HUES6 (cell line): ENCODE results near the gene COL13A1.

Experiments used
- H3K27ac ChIP-seq: 2 replicates; pipeline ENCODE4 v1.7.0; 2013; ENCODE audit warnings: low read depth, mild to moderate bottlenecking, low read length, inconsistent platforms
- H3K27me3 ChIP-seq: 2 replicates; pipeline ENCODE4 v1.6.1; 2013; ENCODE audit warnings: low read length; ENCODE audit not compliant: control insufficient read depth, insufficient read depth
- H3K36me3 ChIP-seq: 2 replicates; pipeline ENCODE4 v1.6.1; 2013; ENCODE audit warnings: low read length; ENCODE audit not compliant: control insufficient read depth, insufficient read depth
- H3K4me1 ChIP-seq: 2 replicates; pipeline ENCODE4 v1.6.1; 2013; ENCODE audit warnings: low read length; ENCODE audit not compliant: control insufficient read depth, insufficient read depth
- H3K4me3 ChIP-seq: 2 replicates; pipeline ENCODE4 v1.5.1; 2013; ENCODE audit warnings: low read depth, low read length
- H3K9ac ChIP-seq: one replicate; pipeline ENCODE4 v1.6.1; 2013; ENCODE audit warnings: mild to moderate bottlenecking, low read length
- H3K9me3 ChIP-seq: 2 replicates; pipeline ENCODE4 v1.6.1; 2013; ENCODE audit warnings: low read depth, low read length; ENCODE audit not compliant: control insufficient read depth, insufficient read depth

COL13A1 gene

GRCh38 chr10:69801434-69802315, at the start of gene COL13A1:
Gene COL13A1 (plus strand): TSS chr10:69801906. CDS start chr10:69802424, 518 bp downstream.
- no peaks in the 10 kb centered on the region for H3K9me3 ChIP-seq
- no peak within 1 kb of the TSS for H3K27ac ChIP-seq
- no peaks in the 10 kb centered on the region for H3K36me3 ChIP-seq
- peak within 1 kb of the TSS; percentile 82 for H3K4me3 ChIP-seq
- H3K4me1 ChIP-seq = peaks cover 39% of the 10 kb centered on the region
- peaks cover 39% of the 10 kb centered on the region for H3K27me3 ChIP-seq
- peak within 1 kb of the TSS; percentile 64 for H3K9ac ChIP-seq

- Histone ChIP-seq H3K9ac (no peak overlapping the region), H3K4me3 (no peak overlapping the region), H3K4me1 (peaks cover 7% of the 10 kb centered on the region; the same call in 1 of the 2 replicates), H3K27ac (no peak overlapping the region), H3K9me3 (no peaks in the 10 kb centered on the region), H3K36me3 (no peaks in the 10 kb centered on the region), H3K27me3 (0 out of 2 replicates have a peak, but pooled peaks cover 4% of the 10 kb centered on the region)
Measured at GRCh38 chr10:69752479-69752878, 49.2 kb upstream of the COL13A1 start.

DNA sequence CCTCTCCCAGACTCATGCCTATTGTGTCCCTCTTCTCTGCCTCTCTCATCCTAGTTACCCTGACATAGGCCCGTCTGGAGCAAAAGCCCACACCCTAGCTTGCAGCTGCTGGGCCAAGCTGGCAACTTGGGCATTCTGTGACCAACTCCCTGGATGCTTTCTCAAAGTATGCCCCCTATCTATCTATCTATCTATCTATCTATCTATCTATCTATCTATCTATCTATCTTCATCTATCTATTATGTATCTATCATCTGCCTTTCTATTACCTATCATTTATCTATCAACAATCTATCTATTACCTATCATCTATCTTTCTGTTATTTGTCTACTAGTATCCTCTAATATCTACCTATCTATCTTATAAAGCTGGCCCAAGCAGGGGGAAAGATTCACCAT, 45.4 kb upstream of the COL13A1 start:
- Histone ChIP-seq H3K4me3 (no peak overlapping the region), H3K9me3 (no peaks in the 10 kb centered on the region), H3K27me3 (peaks cover 7% of the 10 kb centered on the region; the same call in 1 of the 2 replicates), H3K9ac (no peak overlapping the region), H3K27ac (no peak overlapping the region), H3K4me1 (peaks cover 4% of the 10 kb centered on the region; the same call in 1 of the 2 replicates), H3K36me3 (no peaks in the 10 kb centered on the region)

- no peak overlapping the region for H3K9ac ChIP-seq
- H3K9me3 ChIP-seq = no peaks in the 10 kb centered on the region
- H3K4me3 ChIP-seq = no peak overlapping the region
- H3K27ac ChIP-seq = no peak overlapping the region
- H3K4me1 ChIP-seq = peaks cover 4% of the 10 kb centered on the region; the same call in 1 of the 2 replicates
- H3K36me3 ChIP-seq = no peaks in the 10 kb centered on the region
- peaks cover 7% of the 10 kb centered on the region; the same call in 1 of the 2 replicates for H3K27me3 ChIP-seq
Measured at GRCh38 chr10:69757206-69757552, 44.5 kb upstream of the COL13A1 start.

GRCh38 chr10:69757553-69758309, 44.0 kb upstream of the COL13A1 start:
- H3K36me3 ChIP-seq = no peaks in the 10 kb centered on the region
- no peaks in the 10 kb centered on the region; the same call in 1 of the 2 replicates for H3K4me1 ChIP-seq
- H3K27me3 ChIP-seq = peaks cover 3% of the 10 kb centered on the region; the same call in 1 of the 2 replicates
- no peak overlapping the region for H3K4me3 ChIP-seq
- H3K27ac ChIP-seq = no peak overlapping the region
- H3K9ac ChIP-seq = no peak overlapping the region
- H3K9me3 ChIP-seq = no peaks in the 10 kb centered on the region

DNA sequence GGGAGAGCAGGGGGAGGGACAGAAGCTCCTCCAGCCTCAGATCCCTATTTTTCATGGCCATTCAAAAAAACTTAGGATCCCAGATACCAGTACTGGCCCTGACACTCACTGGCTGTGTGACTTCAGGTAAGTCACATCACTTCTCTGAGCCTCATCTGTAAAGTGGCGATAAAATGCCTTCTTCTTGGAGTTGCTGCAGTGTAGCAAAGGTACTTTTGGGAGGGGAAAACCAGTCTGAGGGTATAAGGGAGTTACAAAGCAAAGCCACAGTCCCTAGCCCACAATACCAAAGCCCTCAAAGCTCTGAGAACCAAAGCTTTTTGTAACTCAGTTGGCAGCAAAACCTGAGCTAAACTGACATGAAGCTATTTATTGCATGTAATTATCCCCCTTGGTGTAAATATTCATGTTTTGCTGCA, 43.4 kb upstream of the COL13A1 start:
- H3K9ac ChIP-seq = no peak overlapping the region
- H3K4me1 ChIP-seq = no peaks in the 10 kb centered on the region; the same call in 1 of the 2 replicates
- no peak overlapping the region for H3K27ac ChIP-seq
- no peaks in the 10 kb centered on the region for H3K36me3 ChIP-seq
- H3K27me3 ChIP-seq = peaks cover 3% of the 10 kb centered on the region; the same call in 1 of the 2 replicates
- no peak overlapping the region for H3K4me3 ChIP-seq
- no peaks in the 10 kb centered on the region for H3K9me3 ChIP-seq

- Histone ChIP-seq H3K9me3 (no peaks in the 10 kb centered on the region), H3K27ac (no peak overlapping the region), H3K4me3 (no peak overlapping the region), H3K4me1 (no peaks in the 10 kb centered on the region; the same call in 1 of the 2 replicates), H3K27me3 (peaks cover 3% of the 10 kb centered on the region; the same call in 1 of the 2 replicates), H3K9ac (no peak overlapping the region), H3K36me3 (no peaks in the 10 kb centered on the region)
Measured at GRCh38 chr10:69759641-69760040, 42.1 kb upstream of the COL13A1 start.

- Histone ChIP-seq H3K9me3 (no peaks in the 10 kb centered on the region), H3K27me3 (peaks cover 3% of the 10 kb centered on the region; the same call in 1 of the 2 replicates), H3K36me3 (no peaks in the 10 kb centered on the region), H3K4me3 (no peak overlapping the region), H3K27ac (no peak overlapping the region), H3K9ac (no peak overlapping the region), H3K4me1 (no peaks in the 10 kb centered on the region; the same call in 1 of the 2 replicates)
Measured at GRCh38 chr10:69760072-69760471, 41.6 kb upstream of the COL13A1 start.

DNA sequence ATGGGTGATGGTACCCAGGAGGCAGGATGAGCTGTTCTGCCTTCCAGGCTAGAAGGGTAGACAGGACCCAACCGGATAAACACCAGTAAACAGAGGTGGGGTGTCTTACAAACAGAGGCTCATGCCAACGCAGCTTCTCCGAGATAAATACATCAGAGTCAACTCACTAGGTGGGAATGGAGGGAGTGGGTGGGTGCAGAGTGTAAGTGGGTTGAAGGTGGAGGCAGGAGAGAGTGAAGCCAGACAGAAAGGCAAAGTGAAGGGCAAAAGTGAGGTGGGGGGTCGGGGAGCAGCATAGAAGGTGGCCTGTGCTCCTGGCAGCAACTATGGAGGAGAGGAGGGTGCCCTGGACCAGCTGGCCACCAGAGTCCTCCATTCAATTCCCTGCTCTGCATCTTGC, 40.4 kb upstream of the COL13A1 start:
- Histone ChIP-seq H3K4me1 (no peaks in the 10 kb centered on the region; the same call in 1 of the 2 replicates), H3K4me3 (no peak overlapping the region), H3K9me3 (no peaks in the 10 kb centered on the region), H3K36me3 (no peaks in the 10 kb centered on the region), H3K27ac (no peak overlapping the region), H3K9ac (no peak overlapping the region), H3K27me3 (peaks cover 3% of the 10 kb centered on the region; the same call in 1 of the 2 replicates)

DNA sequence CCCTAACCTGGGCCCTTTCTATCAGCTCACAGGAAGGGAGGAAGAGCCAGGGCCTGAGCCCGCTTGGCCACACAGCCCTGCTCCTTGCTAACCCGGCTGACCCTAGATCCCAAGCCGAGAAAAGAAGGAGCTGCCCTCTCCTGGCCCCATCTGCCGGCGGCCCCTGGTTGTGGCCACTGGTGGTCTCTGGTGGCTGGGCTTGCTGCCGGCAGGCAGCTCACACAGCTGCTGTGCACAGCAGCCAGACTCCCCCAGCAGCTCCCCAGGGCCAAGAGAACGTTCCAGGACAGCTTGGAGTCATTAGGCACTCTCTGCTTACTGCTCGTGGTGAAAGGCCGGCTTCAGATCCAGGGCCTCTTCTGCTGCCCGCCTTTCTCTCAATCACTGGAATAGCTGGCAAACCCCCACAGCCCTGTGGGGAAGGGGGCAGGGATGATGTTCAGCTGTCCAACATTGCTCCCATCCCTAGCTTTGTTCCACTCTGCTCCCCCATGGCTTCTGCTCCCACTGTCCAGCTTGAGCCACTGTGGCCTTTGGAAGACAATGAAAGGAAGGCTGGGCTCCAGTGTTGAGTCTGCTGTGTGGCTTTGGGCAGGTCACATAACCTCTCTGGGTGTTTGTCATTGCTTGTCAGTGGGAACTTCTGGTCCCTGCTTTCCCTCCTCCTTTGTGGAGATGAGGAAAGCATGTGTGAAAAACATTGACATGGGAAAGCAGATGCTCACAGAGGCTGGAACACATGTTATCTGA, 35.4 kb upstream of the COL13A1 start:
- H3K36me3 ChIP-seq = no peaks in the 10 kb centered on the region
- H3K4me1 ChIP-seq = peaks cover 20% of the 10 kb centered on the region
- H3K4me3 ChIP-seq = no peak overlapping the region
- no peaks in the 10 kb centered on the region for H3K27me3 ChIP-seq
- H3K9me3 ChIP-seq = no peaks in the 10 kb centered on the region
- no peak overlapping the region for H3K9ac ChIP-seq
- no peak overlapping the region for H3K27ac ChIP-seq
